ENCODE measurements around the gene FAM89A. TPM values are rescaled to one million over a fixed set of nuclear protein-coding genes. Genes with fewer than 3 reads are reported as not detected.

Gene FAM89A
- total and polyA plus RNA-seq, 9 of the 15 experiments (the other 6 are each of a cell fraction or from before 2014, with no cell fraction given), result 8.7 to 66.2 (median 43.3) TPM

DNA sequence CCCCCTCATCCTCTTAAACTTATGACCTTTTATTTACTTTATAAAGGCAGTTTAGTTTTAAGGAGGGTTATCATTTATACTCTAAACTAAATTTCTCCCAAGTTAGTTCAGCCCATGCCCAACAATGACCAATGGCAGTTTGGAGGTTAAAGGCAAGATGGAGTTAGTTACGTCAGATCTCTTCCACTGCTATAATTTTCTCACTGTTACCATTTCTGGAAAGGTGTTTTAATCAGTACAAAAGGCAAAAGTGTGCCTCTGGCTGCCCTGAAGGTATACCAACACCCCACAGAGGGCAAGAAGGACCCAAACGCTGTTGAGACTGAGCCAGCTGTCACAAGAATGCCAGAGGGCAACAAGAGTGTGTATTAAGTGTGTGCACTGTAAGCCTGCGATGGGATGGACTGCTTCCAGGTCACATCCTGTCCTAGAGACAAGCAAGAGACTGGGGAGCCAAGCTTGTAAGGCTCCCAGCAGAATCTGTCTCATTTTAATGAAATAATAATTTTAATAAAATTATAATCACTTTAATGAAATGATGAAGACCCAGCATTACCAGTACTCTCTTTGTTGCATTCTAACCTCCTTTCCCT is 32.5 kb upstream of the FAM89A start (continued):
- TF ChIP-seq, protein P1, sequence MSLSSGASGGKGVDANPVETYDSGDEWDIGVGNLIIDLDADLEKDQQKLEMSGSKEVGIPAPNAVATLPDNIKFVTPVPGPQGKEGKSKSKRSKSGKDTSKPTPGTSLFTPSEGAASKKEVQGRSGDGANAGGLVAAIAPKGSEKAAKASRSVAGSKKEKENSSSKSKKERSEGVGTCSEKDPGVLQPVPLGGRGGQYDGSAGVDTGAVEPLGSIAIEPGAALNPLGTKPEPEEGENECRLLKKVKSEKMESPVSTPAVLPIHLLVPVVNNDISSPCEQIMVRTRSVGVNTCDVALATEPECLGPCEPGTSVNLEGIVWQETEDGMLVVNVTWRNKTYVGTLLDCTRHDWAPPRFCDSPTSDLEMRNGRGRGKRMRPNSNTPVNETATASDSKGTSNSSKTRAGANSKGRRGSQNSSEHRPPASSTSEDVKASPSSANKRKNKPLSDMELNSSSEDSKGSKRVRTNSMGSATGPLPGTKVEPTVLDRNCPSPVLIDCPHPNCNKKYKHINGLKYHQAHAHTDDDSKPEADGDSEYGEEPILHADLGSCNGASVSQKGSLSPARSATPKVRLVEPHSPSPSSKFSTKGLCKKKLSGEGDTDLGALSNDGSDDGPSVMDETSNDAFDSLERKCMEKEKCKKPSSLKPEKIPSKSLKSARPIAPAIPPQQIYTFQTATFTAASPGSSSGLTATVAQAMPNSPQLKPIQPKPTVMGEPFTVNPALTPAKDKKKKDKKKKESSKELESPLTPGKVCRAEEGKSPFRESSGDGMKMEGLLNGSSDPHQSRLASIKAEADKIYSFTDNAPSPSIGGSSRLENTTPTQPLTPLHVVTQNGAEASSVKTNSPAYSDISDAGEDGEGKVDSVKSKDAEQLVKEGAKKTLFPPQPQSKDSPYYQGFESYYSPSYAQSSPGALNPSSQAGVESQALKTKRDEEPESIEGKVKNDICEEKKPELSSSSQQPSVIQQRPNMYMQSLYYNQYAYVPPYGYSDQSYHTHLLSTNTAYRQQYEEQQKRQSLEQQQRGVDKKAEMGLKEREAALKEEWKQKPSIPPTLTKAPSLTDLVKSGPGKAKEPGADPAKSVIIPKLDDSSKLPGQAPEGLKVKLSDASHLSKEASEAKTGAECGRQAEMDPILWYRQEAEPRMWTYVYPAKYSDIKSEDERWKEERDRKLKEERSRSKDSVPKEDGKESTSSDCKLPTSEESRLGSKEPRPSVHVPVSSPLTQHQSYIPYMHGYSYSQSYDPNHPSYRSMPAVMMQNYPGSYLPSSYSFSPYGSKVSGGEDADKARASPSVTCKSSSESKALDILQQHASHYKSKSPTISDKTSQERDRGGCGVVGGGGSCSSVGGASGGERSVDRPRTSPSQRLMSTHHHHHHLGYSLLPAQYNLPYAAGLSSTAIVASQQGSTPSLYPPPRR (CRISPR knock-in tag; IDR thresholded peaks at IDR 0.05; ENCODE audit: borderline replicate concordance), result no peak
- no peak for TF ChIP-seq RB1 (IDR thresholded peaks at IDR 0.05; ENCODE audit: low read depth)
- TF ChIP-seq HDAC1 (IDR thresholded peaks at IDR 0.05), result no peak
- no peak for TF ChIP-seq MYNN (IDR thresholded peaks at IDR 0.05)
- no peak for TF ChIP-seq MYNN (CRISPR knock-in tag; IDR thresholded peaks at IDR 0.05)
- TF ChIP-seq TBL1XR1 (IDR thresholded peaks at IDR 0.05; ENCODE audit: low read length in 2 of 2), result no peak
- peak; percentile 91 for TF ChIP-seq CXXC5 (CRISPR knock-in tag; IDR thresholded peaks at IDR 0.05)
- no peak for TF ChIP-seq ZNF408 (CRISPR knock-in tag; IDR thresholded peaks at IDR 0.05; ENCODE audit: low read depth)
- TF ChIP-seq CHD2 (IDR thresholded peaks at IDR 0.05; ENCODE audit: low read depth, low read length), result no peak
- TF ChIP-seq ZNF197 (CRISPR knock-in tag; IDR thresholded peaks at IDR 0.05; ENCODE audit: low read depth), result peak; percentile 64; the same call in 1 of the 2 replicates
- TF ChIP-seq, protein P2, sequence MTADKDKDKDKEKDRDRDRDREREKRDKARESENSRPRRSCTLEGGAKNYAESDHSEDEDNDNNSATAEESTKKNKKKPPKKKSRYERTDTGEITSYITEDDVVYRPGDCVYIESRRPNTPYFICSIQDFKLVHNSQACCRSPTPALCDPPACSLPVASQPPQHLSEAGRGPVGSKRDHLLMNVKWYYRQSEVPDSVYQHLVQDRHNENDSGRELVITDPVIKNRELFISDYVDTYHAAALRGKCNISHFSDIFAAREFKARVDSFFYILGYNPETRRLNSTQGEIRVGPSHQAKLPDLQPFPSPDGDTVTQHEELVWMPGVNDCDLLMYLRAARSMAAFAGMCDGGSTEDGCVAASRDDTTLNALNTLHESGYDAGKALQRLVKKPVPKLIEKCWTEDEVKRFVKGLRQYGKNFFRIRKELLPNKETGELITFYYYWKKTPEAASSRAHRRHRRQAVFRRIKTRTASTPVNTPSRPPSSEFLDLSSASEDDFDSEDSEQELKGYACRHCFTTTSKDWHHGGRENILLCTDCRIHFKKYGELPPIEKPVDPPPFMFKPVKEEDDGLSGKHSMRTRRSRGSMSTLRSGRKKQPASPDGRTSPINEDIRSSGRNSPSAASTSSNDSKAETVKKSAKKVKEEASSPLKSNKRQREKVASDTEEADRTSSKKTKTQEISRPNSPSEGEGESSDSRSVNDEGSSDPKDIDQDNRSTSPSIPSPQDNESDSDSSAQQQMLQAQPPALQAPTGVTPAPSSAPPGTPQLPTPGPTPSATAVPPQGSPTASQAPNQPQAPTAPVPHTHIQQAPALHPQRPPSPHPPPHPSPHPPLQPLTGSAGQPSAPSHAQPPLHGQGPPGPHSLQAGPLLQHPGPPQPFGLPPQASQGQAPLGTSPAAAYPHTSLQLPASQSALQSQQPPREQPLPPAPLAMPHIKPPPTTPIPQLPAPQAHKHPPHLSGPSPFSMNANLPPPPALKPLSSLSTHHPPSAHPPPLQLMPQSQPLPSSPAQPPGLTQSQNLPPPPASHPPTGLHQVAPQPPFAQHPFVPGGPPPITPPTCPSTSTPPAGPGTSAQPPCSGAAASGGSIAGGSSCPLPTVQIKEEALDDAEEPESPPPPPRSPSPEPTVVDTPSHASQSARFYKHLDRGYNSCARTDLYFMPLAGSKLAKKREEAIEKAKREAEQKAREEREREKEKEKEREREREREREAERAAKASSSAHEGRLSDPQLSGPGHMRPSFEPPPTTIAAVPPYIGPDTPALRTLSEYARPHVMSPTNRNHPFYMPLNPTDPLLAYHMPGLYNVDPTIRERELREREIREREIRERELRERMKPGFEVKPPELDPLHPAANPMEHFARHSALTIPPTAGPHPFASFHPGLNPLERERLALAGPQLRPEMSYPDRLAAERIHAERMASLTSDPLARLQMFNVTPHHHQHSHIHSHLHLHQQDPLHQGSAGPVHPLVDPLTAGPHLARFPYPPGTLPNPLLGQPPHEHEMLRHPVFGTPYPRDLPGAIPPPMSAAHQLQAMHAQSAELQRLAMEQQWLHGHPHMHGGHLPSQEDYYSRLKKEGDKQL (CRISPR knock-in tag; IDR thresholded peaks at IDR 0.05; ENCODE audit: borderline replicate concordance), result no peak
- TF ChIP-seq ZZZ3 (IDR thresholded peaks at IDR 0.05), result no peak

Data from K562 (cell line).